Cardiac fibroblast (primary cell): ENCODE measurements around the gene ITGA6.

ENCODE experiments used
- DNase-seq, 2 donors: peaks; one replicate each; pipeline versions ENCODE4 v3.0.0 to v3.0.0-alpha.2; 2010; ENCODE audit warnings: low read depth in 2 of 2
- H3K4me3 ChIP-seq, 2 donors: replicated peaks in 1 of 2; 1 replicate in 1 of 2; 2 replicates in 1 of 2; pipeline ENCODE4 v1.5.1; 2011; ENCODE audit warnings: low read depth in 2 of 2, low read length in 2 of 2, mild to moderate bottlenecking in 2 of 2, moderate library complexity in 1 of 2
- TF ChIP-seq, protein P1 (sequence below): IDR thresholded peaks from one replicate; pipeline ENCODE4 v1.5.1; 2011; ENCODE audit warnings: low read depth, mild to moderate bottlenecking, low read length, inconsistent platforms

The ITGA6 gene

DNA sequence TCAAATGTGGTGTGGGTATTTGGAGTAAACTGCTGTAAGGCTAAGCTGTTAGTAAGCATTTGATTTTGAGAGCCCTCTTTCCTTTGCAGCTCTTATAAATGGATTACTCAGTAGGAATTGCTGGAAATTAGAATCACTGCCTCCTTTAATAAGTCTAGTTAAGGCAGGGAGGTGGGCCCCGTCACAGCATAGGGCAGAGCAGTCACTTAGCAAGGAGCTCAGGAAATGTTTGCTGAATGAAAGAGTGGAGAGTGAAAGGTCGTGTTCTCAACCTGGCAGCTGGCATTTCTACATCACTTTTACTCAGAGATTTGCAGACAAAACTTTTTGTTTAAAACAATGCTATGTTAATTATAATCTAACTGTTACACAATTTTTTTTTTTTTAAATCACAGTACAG is 25.5 kb downstream of the ITGA6 start:
- no peak overlapping the region for H3K4me3 ChIP-seq
- TF ChIP-seq, protein P1, sequence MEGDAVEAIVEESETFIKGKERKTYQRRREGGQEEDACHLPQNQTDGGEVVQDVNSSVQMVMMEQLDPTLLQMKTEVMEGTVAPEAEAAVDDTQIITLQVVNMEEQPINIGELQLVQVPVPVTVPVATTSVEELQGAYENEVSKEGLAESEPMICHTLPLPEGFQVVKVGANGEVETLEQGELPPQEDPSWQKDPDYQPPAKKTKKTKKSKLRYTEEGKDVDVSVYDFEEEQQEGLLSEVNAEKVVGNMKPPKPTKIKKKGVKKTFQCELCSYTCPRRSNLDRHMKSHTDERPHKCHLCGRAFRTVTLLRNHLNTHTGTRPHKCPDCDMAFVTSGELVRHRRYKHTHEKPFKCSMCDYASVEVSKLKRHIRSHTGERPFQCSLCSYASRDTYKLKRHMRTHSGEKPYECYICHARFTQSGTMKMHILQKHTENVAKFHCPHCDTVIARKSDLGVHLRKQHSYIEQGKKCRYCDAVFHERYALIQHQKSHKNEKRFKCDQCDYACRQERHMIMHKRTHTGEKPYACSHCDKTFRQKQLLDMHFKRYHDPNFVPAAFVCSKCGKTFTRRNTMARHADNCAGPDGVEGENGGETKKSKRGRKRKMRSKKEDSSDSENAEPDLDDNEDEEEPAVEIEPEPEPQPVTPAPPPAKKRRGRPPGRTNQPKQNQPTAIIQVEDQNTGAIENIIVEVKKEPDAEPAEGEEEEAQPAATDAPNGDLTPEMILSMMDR, result no peak
- no peak for DNase-seq

DNA sequence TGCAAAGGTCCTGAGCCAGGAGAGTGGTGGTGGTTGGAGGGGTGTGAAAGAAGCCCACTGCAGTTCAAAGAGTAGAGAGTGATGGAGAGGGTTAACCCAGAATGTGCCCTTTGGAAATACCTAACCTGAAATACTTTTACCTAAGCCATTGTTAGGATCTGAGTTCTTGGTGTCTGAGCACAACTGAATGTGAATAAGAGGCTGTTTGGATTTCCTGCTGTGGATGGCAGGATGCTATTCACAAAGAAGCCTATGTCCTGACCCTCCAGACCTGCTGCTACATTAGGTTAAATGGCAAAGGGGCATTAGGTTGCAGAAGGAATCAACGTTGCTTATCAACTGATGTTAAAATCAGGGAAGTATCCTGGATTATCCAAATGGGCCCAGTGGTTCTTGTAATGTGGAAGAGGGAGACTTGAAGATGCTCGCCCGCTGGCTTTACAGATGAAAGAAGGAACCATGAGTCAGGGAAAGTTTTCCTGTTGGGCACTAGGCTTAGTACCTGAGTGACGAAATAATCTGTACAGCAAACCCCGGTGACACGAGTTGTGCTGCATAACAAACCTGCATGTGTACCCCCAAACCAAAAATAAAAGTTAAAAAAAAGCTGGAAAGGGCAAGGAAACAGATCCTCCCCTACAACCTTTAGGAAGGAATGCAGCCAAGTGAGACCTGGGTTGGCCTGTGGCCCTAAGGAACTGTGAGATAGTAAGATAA is 27.2 kb downstream of the ITGA6 start:
- no peak for DNase-seq
- no peak overlapping the region for H3K4me3 ChIP-seq
- TF ChIP-seq, protein P1, result no peak

DNA sequence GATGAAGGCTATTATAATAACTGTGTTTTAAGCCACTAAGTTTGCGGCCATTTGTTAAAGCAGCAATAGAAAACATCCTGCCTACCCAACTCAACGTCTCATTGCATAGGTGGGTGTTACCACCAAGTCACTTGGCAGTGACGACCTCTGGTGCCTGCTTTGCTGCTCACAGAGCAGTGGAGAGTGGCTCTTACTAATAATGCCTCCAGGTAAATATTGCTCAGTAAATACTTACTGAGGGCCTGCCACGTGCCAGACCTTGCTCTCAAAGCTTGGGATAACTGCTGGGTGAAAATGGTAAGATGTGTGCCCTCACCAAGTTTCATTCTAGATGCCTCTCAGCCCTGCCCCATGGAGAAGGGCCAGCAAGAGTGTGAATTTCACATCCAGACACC is 27.7 kb downstream of the ITGA6 start:
- H3K4me3 ChIP-seq, result no peak overlapping the region
- no peak for DNase-seq
- TF ChIP-seq, protein P1, result no peak

DNA sequence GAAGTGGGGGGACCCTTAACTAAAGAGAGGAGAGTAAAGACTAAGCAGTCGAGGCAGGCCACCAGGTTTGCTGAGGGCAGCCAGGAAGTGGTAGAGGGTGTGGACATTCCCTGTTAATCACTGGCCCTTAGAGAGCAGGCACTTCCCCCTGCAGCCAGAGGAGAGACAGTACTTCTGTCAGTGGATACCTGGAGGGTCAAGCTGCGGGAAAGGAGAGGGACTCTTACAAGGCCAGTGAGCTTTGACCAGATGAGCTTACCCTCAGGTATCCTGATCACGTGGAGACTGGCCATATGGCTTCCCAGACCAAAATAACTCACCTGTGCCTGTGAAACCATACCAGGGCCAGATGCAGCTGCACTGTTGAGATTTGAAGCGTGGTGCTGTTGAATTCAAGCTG is 28.6 kb downstream of the ITGA6 start:
- H3K4me3 ChIP-seq, result no peak overlapping the region
- no peak for DNase-seq
- TF ChIP-seq, protein P1, result no peak

DNA sequence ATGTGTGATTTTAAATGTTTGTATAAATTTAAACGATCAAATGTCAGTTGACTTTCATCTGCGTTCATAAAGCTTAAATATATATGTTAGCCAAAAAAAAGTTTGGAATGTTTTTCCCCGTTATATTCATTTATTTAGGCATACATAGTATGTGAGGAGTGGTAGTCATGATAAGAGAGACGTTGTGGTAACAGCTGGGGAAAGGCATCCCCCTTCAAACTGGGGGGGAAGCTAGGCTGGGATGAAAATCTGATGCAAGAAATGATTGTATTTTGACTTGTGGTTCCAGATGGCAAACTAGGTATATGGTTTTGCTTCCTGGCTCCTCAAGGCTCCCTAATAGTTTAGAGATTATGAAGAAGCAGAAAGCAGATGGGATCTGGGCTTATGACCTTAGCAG is 30.1 kb downstream of the ITGA6 start:
- TF ChIP-seq, protein P1, result no peak
- no peak overlapping the region for H3K4me3 ChIP-seq
- no peak for DNase-seq

DNA sequence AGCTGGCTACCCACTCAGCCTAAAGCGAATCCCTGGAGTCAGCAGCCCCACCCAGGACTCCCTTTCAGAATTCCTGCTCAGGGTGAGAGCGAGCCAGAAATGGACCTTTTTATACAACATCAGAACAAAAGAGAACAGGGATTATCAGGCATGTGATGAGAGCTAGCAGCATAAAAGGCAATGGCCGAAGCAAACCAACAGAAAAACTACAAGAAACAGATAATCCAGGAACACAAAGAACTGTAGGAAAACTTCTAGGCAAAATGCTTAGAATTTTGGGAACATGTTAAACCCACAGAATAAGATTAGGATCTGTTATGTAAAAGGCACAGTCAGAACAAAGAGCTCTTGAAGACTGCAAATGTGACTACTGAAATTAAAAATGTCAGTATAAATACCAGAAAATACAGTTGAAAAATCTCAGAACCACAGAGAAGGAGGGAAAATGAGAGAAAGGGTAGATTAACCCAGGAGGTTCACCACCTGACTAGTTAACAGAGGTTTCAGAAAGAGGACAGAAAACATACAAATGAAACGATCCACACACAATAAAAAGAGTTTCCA is 31.3 kb downstream of the ITGA6 start:
- TF ChIP-seq, protein P1, result no peak
- DNase-seq, result no peak
- H3K4me3 ChIP-seq, result no peak overlapping the region

DNA sequence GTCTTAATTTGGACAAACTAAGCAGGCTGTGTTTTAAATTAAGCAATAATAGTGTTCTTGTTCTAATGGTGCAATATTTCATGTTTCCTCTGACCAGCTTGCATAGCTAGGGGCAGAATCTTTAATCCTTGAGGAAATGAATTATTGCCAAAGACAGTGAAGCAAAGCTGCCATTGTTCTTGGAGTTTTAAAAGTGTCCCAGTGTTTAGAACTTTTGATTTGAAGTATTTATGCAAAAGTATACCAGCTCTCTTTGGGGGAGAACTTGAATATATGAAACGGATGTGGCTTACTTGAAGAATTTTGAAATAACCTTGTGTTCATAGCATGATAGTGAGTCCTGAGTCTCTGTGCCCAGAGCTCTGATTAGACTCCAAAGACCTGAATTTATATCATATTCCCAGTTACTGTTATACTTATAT is 33.4 kb downstream of the ITGA6 start:
- peak; percentile 15 to 44 for DNase-seq
- TF ChIP-seq, protein P1, result no peak
- no peak overlapping the region for H3K4me3 ChIP-seq
